Adrenal gland (tissue), 12 donors: ENCODE data around the gene VIT. TPM values are rescaled to one million over a fixed set of nuclear protein-coding genes. Genes with fewer than 3 reads are reported as not detected.

Experiments
- DNase-seq, 7 donors: peaks; one replicate each; pipeline ENCODE4 v3.0.0-alpha.2; 2019 to 2020
- H3K27ac ChIP-seq, 5 donors: fragments of 200-600 bp; sonication (generic) in 4 of 5; 1 replicate in 3 of 5; 2 replicates in 2 of 5; pipeline versions ENCODE4 v1.5.1 to v1.8.0; 2016 to 2020; ENCODE audit warnings: mild to moderate bottlenecking in 1 of 5
- H3K27me3 ChIP-seq: fragments of 200-600 bp; 2 replicates; pipeline ENCODE4 v1.8.0; 2021
- H3K36me3 ChIP-seq, 2 donors: fragments of 200-600 bp; replicated peaks in 1 of 2; 1 replicate in 1 of 2; 2 replicates in 1 of 2; pipeline versions ENCODE4 v1.5.1 to v1.8.0; 2018 to 2022
- H3K4me1 ChIP-seq, 2 donors: fragments of 200-600 bp; replicated peaks in 1 of 2; 1 replicate in 1 of 2; 2 replicates in 1 of 2; pipeline versions ENCODE4 v1.5.1 to v1.8.0; 2018 to 2021
- H3K4me3 ChIP-seq, 4 donors: fragments of 200-600 bp; sonication (generic) in 3 of 4; one replicate each; pipeline ENCODE4 v1.5.1; 2016 to 2018
- H3K9me3 ChIP-seq, 3 donors: fragments of 200-600 bp; sonication (generic) in 1 of 3; replicated peaks in 1 of 3; 1 replicate in 2 of 3; 2 replicates in 1 of 3; pipeline versions ENCODE4 v1.5.1 to v1.8.0; 2016 to 2021
- POLR2A ChIP-seq, 2 donors: fragments of 450-650 bp; IDR thresholded peaks; one replicate each; pipeline ENCODE4 v1.6.1; 2017; ENCODE audit warnings: antibody characterized with exemption in 2 of 2, mild to moderate bottlenecking in 2 of 2, moderate library complexity in 1 of 2
- WGBS, 4 donors: extraction: QIAGEN DNeasy Blood & Tissue Kit in 2 of 4; methylation state at CpG; one replicate each; pipeline versions ENCODE4 v1.1.5 to v1.1.7; 2013 to 2017; 5-methylcytosine and 5-hydroxymethylcytosine counted together
- intact Hi-C, 2 donors: fragments of 100-400 bp; cut with DNase I; formaldehyde crosslinking; loops; one replicate each; pipeline versions ENCODE4 v1.14.1 to v1.15.0; 2022 to 2023
- polyA plus RNA-seq, 3 donors: library from polyadenylated mRNA; stranded (reverse); fragments of 200-250 nt in 2 of 3; fragments of 350-450 nt in 1 of 3; fragmentation: Illumina TruSeq in 1 of 3; extraction: RNeasy Lipid Tissue Mini Kit (QIAGEN cat#74804) in 1 of 3; gene quantifications; one replicate each; pipeline ENCODE4 v1.2.3, GENCODE V29; 2013 to 2014
- total RNA-seq, 9 donors: library from RNA; depleted of rRNA in 4 of 9; stranded (reverse); fragments of >200 nt in 4 of 9; fragments of 120-200 nt in 1 of 9; fragmentation: NEBNext Ultra II Directional in 1 of 9; extraction: Animal tissue kit (Norgen Biotek cat#: 25700) in 1 of 9; gene quantifications; one replicate each; pipeline versions ENCODE4 v1.1.0 to v1.2.4, GENCODE V29; 2013 to 2023
- TF ChIP-seq, protein P1 (sequence below), 6 experiments: fragments of 450-650 bp in 4 of 6; fragments of 200-600 bp in 2 of 6; sonication (generic) in 1 of 6; IDR thresholded peaks; 1 replicate in 5 of 6; 2 replicates in 1 of 6; pipeline versions ENCODE4 v1.5.1 to v1.8.0; 2016 to 2021; ENCODE audit warnings: antibody characterized with exemption in 6 of 6, mild to moderate bottlenecking in 2 of 6, moderate library complexity in 1 of 6
- donor health status: healthy with polysubstance abuse.
- donor health status: Bipolar disorder and iron deficiency.
- donor health status: DM: yes; HTN: yes; CAD: no.
- donor health status: DM: no; HTN: no; CAD: no.
- donor health status: DM: no; HTN: no; CAD: no.
- donor health status: DM: yes; HTN: yes; CAD: no.

The VIT gene
- total and polyA plus RNA-seq, 12 donors: 0.06 to 2.0 (median 0.40) TPM; not detected in 2

DNA sequence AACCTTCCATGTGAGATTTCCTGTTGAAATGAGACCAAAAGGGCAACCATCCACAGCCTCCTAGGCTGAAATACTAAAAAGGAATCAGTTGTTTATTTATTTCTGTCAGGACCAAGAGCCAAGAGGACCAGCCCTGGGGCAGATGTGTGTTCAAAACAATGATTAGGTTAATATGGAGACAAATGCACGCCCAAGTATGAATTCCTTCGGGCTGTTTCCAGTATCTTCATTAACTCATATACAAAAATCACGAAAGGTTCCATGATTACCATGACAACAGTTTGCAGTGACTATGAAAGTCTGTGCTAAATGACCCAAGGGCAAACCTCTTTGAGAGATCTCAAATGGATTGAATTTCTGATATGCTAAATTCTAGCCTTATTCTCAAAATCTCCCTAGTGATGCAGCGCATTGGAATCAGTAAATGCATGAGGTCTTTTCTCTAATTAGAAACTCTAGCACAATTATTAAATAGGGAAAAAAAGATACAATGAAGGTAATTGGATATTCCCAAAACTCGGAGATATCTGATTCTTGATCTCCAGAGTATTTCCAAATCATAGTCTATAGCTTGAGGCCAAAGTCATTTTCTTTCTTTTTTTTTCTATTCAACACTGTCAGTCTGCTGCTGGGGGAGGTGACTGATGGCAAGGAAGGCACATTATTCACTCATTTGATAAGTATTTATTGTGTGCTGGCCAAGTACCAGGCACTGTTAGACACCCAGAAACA, 35.6 kb downstream of the VIT start:
- H3K36me3 ChIP-seq: no peaks in the 10 kb centered on the region
- no peaks in the 10 kb centered on the region for H3K9me3 ChIP-seq
- H3K4me1 ChIP-seq: no peaks in the 10 kb centered on the region
- H3K27ac ChIP-seq: no peak overlapping the region
- no peaks in the 10 kb centered on the region for H3K27me3 ChIP-seq
- TF ChIP-seq, protein P1, sequence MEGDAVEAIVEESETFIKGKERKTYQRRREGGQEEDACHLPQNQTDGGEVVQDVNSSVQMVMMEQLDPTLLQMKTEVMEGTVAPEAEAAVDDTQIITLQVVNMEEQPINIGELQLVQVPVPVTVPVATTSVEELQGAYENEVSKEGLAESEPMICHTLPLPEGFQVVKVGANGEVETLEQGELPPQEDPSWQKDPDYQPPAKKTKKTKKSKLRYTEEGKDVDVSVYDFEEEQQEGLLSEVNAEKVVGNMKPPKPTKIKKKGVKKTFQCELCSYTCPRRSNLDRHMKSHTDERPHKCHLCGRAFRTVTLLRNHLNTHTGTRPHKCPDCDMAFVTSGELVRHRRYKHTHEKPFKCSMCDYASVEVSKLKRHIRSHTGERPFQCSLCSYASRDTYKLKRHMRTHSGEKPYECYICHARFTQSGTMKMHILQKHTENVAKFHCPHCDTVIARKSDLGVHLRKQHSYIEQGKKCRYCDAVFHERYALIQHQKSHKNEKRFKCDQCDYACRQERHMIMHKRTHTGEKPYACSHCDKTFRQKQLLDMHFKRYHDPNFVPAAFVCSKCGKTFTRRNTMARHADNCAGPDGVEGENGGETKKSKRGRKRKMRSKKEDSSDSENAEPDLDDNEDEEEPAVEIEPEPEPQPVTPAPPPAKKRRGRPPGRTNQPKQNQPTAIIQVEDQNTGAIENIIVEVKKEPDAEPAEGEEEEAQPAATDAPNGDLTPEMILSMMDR (IDR thresholded peaks at IDR 0.05): no peak
- no peak for TF ChIP-seq POLR2A (IDR thresholded peaks at IDR 0.05)
- intact Hi-C loops: no loop called here
- no peak overlapping the region for H3K4me3 ChIP-seq
- 46 to 57% (median 52%) methylated on average over 5 of the region's 5 CpGs for WGBS, 4 donors
- DNase-seq: no peak

DNA sequence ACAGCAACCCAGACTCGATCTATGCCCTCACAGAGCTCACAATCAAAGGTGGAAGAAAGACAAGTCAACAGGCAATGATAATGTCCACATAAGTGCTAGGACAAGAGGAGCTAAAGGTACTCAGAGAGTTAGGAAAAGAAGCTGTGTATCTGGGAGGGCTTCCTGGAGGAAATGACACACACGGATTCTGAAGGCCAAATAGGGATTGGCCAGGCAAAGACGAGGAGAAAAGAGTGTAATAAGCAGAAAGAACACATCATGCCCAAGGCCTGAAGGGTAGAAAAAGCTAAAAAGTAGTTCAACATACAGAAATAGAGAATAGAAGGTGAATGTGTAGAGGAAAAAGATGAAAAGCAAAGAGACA, 36.1 kb downstream of the VIT start:
- whole genome bisulfite sequencing, 4 donors: 68 to 77% (median 71%) methylated on average over 3 of the region's 3 CpGs
- H3K36me3 ChIP-seq: no peaks in the 10 kb centered on the region
- H3K4me3 ChIP-seq: no peak overlapping the region
- intact Hi-C loops: no loop called here
- TF ChIP-seq, protein P1 (IDR thresholded peaks at IDR 0.05): no peak
- no peak for TF ChIP-seq POLR2A (IDR thresholded peaks at IDR 0.05)
- no peaks in the 10 kb centered on the region for H3K4me1 ChIP-seq
- H3K9me3 ChIP-seq: no peaks in the 10 kb centered on the region
- no peaks in the 10 kb centered on the region for H3K27me3 ChIP-seq
- H3K27ac ChIP-seq: no peak overlapping the region
- no peak for DNase-seq

DNA sequence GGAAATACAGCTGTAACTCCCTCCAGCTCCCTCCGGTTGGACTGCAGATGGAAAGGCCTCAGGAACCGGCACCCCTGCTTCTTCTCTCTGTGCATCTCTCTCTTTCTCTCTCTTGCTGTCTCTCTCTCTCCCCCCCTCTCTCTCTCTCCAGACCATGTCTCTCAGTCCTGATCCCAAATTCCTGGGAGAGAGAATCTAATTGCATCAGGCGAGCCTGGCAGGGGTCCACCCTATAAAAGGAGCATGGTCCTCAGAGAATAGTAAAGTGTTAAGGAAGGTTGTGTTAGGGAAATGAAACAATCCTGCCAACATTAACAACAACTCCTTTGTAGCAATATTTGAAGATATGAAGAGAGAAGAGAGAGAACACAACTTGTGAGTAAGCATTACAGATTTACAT, 36.7 kb downstream of the VIT start:
- TF ChIP-seq POLR2A (IDR thresholded peaks at IDR 0.05): no peak
- TF ChIP-seq, protein P1 (IDR thresholded peaks at IDR 0.05): no peak
- no peak for DNase-seq
- H3K4me1 ChIP-seq: no peaks in the 10 kb centered on the region
- no peaks in the 10 kb centered on the region for H3K36me3 ChIP-seq
- H3K4me3 ChIP-seq: no peak overlapping the region
- intact Hi-C loops: no loop called here
- H3K27ac ChIP-seq: no peak overlapping the region
- no peaks in the 10 kb centered on the region for H3K27me3 ChIP-seq
- no peaks in the 10 kb centered on the region for H3K9me3 ChIP-seq
- WGBS, 4 donors: 77 to 85% (median 83%) methylated on average over 3 of the region's 3 CpGs

DNA sequence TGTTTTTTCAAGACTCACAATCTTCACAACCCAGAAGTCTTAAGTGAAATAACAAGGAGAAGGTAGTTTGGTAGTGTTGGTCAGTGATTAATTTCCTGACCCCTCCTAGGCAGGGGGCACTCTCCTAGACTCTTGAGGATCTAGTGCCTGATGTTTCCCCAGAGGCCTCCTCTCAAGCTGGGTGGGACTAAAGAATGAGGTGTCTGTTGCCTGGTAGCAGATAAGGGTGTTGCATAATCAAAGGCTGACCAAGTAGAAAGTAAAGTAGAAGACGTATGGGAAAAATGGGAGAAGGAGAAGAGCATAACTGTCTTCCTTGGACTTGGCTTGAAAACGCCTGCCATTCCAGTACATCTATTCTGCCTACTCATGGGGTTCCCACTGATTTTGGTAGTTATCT, 37.8 kb downstream of the VIT start:
- TF ChIP-seq, protein P1 (IDR thresholded peaks at IDR 0.05): no peak
- TF ChIP-seq POLR2A (IDR thresholded peaks at IDR 0.05): no peak
- no peaks in the 10 kb centered on the region for H3K4me1 ChIP-seq
- intact Hi-C loops: no loop called here
- 60 to 91% (median 77%) methylated on average over 2 of the region's 2 CpGs for WGBS, 4 donors
- no peak for DNase-seq
- H3K9me3 ChIP-seq: no peaks in the 10 kb centered on the region
- H3K27ac ChIP-seq: no peak overlapping the region
- no peaks in the 10 kb centered on the region for H3K36me3 ChIP-seq
- H3K4me3 ChIP-seq: no peak overlapping the region
- H3K27me3 ChIP-seq: no peaks in the 10 kb centered on the region
